HG03159 (cell line): Measurements from ENCODE around the gene GRK4.

Experiments
- ATAC-seq: cut with Tn5 transposase; IDR thresholded peaks from one replicate; pipeline ENCODE4 v1.9.1; 2021; ENCODE audit warnings: mild to moderate bottlenecking, moderate library complexity; ENCODE audit not compliant: unreplicated experiment

The GRK4 gene

GRCh38 chr4:3010998-3011397 lies 47.6 kb downstream of the GRK4 start:
- no peak for ATAC-seq

- ATAC-seq, result no peak
Observed at GRCh38 chr4:3011456-3012220, 48.3 kb downstream of the GRK4 start.

DNA sequence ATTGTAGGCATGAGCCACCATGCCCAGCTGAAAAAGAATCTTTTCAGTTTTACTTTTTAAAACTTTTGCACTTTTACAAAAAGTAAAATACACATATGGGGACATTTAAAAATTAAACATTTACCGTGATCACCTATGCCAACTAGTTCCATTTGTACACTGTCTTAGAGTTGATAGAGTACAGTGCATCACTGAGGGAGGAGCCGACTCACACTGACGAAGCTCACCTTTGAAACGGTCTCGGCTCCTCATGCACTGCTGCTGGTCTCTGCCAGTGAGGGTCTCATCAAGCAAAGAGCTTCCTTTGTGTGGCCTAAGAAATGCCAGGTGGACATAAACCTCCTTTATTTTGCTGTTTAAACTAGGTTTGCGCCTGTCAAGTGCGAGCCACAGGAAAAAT lies 50.0 kb downstream of the GRK4 start:
- no peak for ATAC-seq

GRCh38 chr4:3013839-3014350 lies 50.5 kb downstream of the GRK4 start:
- no peak for ATAC-seq

GRCh38 chr4:3016961-3017360 lies 53.6 kb downstream of the GRK4 start:
- no peak for ATAC-seq

- ATAC-seq, result no peak
Observed at GRCh38 chr4:3017504-3017903, 54.1 kb downstream of the GRK4 start.

- ATAC-seq, result no peak
Observed at GRCh38 chr4:3019145-3019846, 55.9 kb downstream of the GRK4 start.

DNA sequence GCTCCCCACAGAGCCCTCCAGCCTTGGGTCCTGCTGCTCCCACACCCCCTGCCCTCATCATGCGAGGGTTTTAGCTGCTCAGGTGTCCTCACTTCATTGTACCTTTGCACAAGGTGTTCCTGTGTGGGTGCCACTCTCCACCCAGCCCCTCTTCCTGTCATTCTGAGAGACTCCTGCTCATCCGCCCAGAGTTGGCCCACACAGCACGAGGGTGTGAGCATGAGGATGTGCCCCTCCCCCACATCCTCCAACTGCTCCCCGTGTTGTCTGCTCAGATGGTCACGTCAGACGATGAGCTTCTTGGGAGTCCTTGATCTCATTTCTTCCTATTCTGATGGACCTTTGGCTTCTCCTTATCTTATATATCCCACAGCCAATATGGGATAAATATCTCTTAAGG lies 57.8 kb downstream of the GRK4 start:
- ATAC-seq, result no peak

GRCh38 chr4:3021627-3022026 lies 58.3 kb downstream of the GRK4 start:
- ATAC-seq, result no peak

- no peak for ATAC-seq
Observed at GRCh38 chr4:3022112-3022511, 58.7 kb downstream of the GRK4 start.

- no peak for ATAC-seq
Observed at GRCh38 chr4:3022651-3023050, 59.3 kb downstream of the GRK4 start.

DNA sequence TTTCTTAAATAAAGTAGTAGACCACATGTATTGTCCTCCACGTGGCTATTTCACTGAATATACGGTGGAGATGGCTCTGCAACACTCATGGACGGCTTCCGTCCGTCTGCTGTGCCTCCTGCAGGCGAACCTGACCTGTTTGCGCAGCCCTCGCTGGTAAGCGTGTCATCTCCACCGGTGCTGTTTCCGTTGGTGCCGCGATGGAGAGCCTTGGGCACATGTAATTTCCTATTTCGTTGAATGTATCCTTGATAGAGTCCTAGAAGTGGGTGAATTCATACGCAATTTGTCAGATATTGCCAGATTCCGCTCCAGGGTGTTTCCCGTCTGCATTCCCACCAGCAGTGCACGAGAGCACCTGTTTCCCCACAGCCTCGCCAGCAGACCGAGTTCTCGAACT lies 62.5 kb downstream of the GRK4 start:
- ATAC-seq, result no peak

DNA sequence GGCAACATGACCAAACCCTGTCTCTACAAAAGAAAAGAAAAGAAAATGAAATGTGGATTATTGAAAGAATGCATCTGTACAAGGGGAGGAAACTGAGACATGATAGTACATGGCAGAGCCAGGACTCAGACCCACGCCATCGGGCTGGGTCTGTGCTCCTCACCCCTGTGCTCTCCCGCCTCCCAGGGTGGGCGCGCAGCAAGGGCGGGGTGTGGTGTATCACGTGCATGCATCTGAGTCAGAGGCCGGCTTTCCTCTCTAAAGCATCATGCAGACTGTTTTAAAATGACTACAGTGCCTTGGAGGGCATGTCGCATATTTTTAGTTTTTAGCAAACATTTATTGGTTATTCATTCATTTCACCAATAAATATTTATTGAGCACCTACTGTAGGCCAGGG lies 63.2 kb downstream of the GRK4 start:
- ATAC-seq, result no peak

GRCh38 chr4:3029464-3029863 lies 66.1 kb downstream of the GRK4 start:
- ATAC-seq, result no peak

GRCh38 chr4:3030566-3031356 lies 67.4 kb downstream of the GRK4 start:
- no peak for ATAC-seq

- ATAC-seq, result no peak
Observed at GRCh38 chr4:3031357-3032082, 68.1 kb downstream of the GRK4 start.

DNA sequence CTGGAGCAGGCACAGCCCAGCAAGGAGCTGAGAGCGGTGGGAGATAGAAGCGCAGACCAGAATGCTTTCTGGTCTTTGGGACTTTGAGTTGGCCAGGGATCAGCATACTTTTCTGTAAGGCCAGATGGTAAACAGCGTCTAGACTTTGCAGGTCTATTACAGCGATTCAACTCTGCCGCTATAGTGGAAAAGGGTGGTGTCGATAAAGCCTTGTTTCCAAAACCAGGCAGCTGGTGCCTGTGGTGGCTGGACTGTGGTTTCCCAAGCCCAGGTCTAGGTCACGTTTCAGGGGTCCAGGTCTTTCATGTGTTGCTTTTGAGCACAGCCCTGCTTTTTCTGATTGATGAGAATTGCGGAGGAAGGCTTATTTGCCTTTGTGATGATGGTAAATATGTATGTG lies 70.9 kb downstream of the GRK4 start:
- ATAC-seq, result no peak

- ATAC-seq, result no peak
Observed at GRCh38 chr4:3035249-3035648, 71.9 kb downstream of the GRK4 start.

DNA sequence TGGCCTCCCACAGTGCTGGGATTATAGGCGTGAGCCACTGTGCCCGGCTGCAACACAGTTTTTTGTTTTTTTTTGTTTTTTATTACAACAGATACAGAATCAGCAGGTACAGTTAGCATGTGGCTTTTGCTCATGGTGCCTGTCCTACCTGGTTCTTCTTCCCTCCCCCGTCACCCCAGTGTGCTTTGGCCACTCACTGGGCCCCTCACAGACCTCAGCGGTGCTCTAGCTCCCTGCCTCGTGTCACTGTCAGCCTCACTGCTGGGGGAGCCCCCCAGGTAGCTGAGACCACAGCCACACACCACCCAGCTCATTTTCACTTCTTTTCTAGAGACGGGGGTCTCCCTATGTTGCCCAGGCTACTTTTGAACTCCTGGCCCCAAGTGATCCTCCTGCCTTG lies 72.3 kb downstream of the GRK4 start:
- ATAC-seq, result no peak

DNA sequence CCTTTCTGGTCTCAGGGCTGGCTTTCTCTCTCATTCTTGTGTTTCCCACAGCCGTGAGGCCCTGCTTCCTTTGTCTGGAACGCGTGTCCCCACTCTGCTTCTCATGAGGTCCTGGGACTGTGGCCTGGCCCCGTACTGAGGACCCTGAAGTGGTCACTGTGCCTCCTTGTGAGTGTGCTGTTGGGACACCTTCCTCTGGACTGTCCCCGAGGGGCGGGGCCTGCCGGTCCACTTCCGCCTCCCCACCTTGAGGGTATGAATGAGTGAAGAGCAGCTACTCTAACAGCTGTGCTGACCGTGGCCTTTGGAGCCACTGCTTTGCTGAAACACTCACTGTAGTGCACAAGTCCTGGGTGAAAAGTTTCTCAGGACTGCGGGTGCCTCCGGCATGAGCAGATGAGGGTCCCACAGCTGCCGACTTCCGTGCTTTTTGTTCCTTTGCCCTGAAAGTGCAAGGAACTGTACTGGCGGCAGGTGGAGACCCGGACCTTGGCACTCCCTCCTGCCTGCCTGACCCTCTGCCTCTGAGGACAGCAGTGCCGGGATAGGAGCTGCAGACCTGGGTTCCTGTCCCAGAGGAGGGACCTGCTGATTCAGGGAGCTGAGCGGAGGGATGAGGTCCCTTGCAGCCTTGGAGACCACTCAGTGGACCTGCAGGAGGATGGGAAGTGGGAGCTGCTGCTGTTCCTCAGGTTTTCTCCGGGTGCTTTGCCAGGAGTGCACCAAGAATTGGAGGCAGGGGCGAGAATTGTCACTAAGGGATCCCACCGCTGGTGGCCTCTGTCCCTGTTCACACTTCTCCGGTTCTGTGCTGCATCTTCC lies 73.0 kb downstream of the GRK4 start:
- no peak for ATAC-seq
